PC-9 (cell line): ENCODE results near the gene NMRK2. TPM values are rescaled to one million over a fixed set of nuclear protein-coding genes. Genes with fewer than 3 reads are reported as not detected.

Experiments used
- BruUV-seq: library from RNA; stranded (reverse); fragments of 400-500 nt; replicated peaks from 2 replicates; lab custom pipeline; 2021; lab: Mats Ljungman, UMichigan
- CTCF ChIA-PET: fragments of 300-600 bp; sonication (Branson Sonifier 250); formaldehyde crosslinking; loops from one replicate; lab custom pipeline; 2022; ENCODE audit warnings: antibody characterized with exemption; lab: Charles Lee
- POLR2A ChIA-PET: fragments of 300-600 bp; sonication (Branson Sonifier 250); formaldehyde crosslinking; loops from one replicate; lab custom pipeline; 2022; ENCODE audit warnings: antibody characterized with exemption; ENCODE audit not compliant: unreplicated experiment; lab: Charles Lee
- DNase-seq, 2 experiments: peaks; one replicate each; pipeline versions ENCODE4 v3.0.0 to v3.0.0-alpha.2; 2015 to 2022; ENCODE audit warnings: mixed read lengths in 1 of 2
- H2AFZ ChIP-seq: fragments of 200-600 bp; sonication (generic); 2 replicates; pipeline ENCODE4 v1.8.1; 2017; ENCODE audit warnings: antibody characterized with exemption
- H3F3A ChIP-seq: fragments of 200-600 bp; sonication (generic); 2 replicates; pipeline ENCODE4 v1.8.1; 2017; ENCODE audit warnings: antibody characterized with exemption, mild to moderate bottlenecking, low read depth; ENCODE audit not compliant: insufficient read depth
- H3K27ac ChIP-seq: fragments of 200-600 bp; sonication (generic); 2 replicates; pipeline ENCODE4 v1.6.1; 2016; ENCODE audit warnings: mixed run types
- H3K27me3 ChIP-seq: fragments of 200-600 bp; sonication (generic); 2 replicates; pipeline ENCODE4 v1.6.1; 2016; ENCODE audit warnings: low read depth, mixed run types; ENCODE audit not compliant: insufficient read depth
- H3K36me3 ChIP-seq: fragments of 200-600 bp; sonication (generic); 2 replicates; pipeline ENCODE4 v1.6.1; 2016; ENCODE audit warnings: low read depth, mixed run types
- H3K4me1 ChIP-seq: fragments of 200-600 bp; sonication (generic); replicated peaks from 2 replicates; pipeline ENCODE4 v1.6.1; 2016; ENCODE audit warnings: mixed run types; ENCODE audit not compliant: insufficient read depth
- H3K4me2 ChIP-seq: fragments of 200-600 bp; sonication (generic); 2 replicates; pipeline ENCODE4 v1.6.1; 2017; ENCODE audit warnings: mixed run types
- H3K4me3 ChIP-seq: fragments of 200-600 bp; sonication (generic); 2 replicates; pipeline ENCODE4 v1.6.1; 2016; ENCODE audit warnings: mixed run types
- H3K79me2 ChIP-seq: fragments of 200-600 bp; sonication (generic); 2 replicates; pipeline ENCODE4 v1.6.1; 2017; ENCODE audit warnings: low read depth, mixed run types
- H3K9me2 ChIP-seq: fragments of 200-600 bp; sonication (generic); 2 replicates; pipeline ENCODE4 v1.8.1; 2017; ENCODE audit warnings: mild to moderate bottlenecking; ENCODE audit not compliant: insufficient read depth
- H3K9me3 ChIP-seq: fragments of 200-600 bp; sonication (generic); 2 replicates; pipeline ENCODE4 v1.8.1; 2016; ENCODE audit warnings: low read depth; ENCODE audit not compliant: insufficient read depth
- H4K20me1 ChIP-seq: fragments of 200-600 bp; sonication (generic); 2 replicates; pipeline ENCODE4 v1.8.1; 2017; ENCODE audit not compliant: insufficient read depth
- EZH2 ChIP-seq: fragments of 200-600 bp; sonication (generic); IDR thresholded peaks from 2 replicates; pipeline ENCODE4 v1.8.0; 2017; ENCODE audit warnings: antibody characterized with exemption, low read depth
- intact Hi-C: fragments of 100-400 bp; cut with micrococcal nuclease; formaldehyde crosslinking; loops from one replicate; pipeline ENCODE4 v1.10.0; 2022; ENCODE audit not compliant: unreplicated experiment
- total RNA-seq: library from RNA; stranded (reverse); gene quantifications from 2 replicates; pipeline ENCODE4 v1.2.3, GENCODE V29; 2021
- TF ChIP-seq, protein P1 (sequence below): fragments of 200-600 bp; sonication (generic); conservative IDR thresholded peaks from 2 replicates; pipeline ENCODE4 v1.6.1; 2017; ENCODE audit warnings: mixed run types, antibody characterized with exemption, mild to moderate bottlenecking, moderate library complexity

NMRK2 gene
- total RNA-seq, 1 experiment from 2014 or later = not detected

DNA sequence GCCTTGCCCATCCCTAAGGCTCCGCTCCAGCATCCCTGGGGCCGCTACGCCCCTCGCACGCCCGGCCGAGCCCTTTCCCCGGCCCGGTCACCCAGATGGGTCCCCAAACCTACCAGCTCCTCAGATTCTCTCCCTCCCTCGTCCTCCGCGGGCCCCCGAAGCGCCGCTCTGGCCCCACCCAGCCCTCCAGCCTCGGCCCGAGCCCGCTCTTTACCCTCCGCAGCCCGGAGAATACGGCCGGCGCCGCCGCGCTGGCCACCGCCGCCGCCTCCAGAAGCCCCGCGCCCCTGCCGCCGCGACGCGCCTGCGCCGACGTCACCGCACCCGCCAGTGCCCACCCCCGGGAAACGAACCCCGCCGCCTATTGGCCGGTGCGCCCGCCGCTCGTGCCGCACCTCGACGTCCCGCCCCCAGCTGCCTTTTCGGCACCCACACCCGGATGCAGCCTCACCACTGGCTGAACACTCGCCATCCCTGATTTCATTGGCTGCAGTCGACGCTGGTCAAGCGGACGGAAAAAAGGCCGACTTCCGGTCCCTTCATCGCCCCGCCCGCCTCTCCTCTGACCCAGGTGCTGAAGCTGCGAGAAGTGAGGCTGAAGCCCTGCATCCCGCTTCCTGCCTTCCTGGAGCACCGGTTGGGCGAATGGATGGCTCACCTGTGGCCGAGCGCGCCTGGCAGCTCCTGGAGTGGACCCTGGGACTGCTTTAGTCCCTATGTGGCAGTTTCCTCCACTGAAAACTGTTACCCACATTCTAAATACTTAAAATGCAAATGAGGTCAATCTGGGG, 38.1 kb downstream of the NMRK2 start, which contains the start of gene DAPK3:
Gene DAPK3, minus strand, starts transcription at position 292 of the 791 bp plus-strand sequence. CDS start 1,364 bp downstream, outside the sequence.
- intact Hi-C loops = no loop called here
- peak within 1 kb of the TSS; percentile 81 for H3K4me3 ChIP-seq

GRCh38 chr19:3975144-3975543, 42.3 kb downstream of the NMRK2 start:
- DNase-seq = no peak
- H3K9me2 ChIP-seq = no peaks in the 10 kb centered on the region
- H3K4me3 ChIP-seq = no peak overlapping the region
- CTCF ChIA-PET = no interaction called here
- H4K20me1 ChIP-seq = peaks cover 58% of the 10 kb centered on the region
- peaks cover 63% of the 10 kb centered on the region for H3F3A ChIP-seq
- no peaks in the 10 kb centered on the region for H3K9me3 ChIP-seq
- BruUV-seq = no TSS peak
- H3K27ac ChIP-seq = no peak overlapping the region
- no peaks in the 10 kb centered on the region for H3K4me1 ChIP-seq
- no peak overlapping the region for H2AFZ ChIP-seq
- intact Hi-C loops = no loop called here
- H3K79me2 ChIP-seq = peaks cover 32% of the 10 kb centered on the region
- no peaks in the 10 kb centered on the region for H3K27me3 ChIP-seq
- POLR2A ChIA-PET = no interaction called here
- H3K4me2 ChIP-seq = no peak overlapping the region
- H3K36me3 ChIP-seq = peaks cover 11% of the 10 kb centered on the region
- TF ChIP-seq, protein P1, sequence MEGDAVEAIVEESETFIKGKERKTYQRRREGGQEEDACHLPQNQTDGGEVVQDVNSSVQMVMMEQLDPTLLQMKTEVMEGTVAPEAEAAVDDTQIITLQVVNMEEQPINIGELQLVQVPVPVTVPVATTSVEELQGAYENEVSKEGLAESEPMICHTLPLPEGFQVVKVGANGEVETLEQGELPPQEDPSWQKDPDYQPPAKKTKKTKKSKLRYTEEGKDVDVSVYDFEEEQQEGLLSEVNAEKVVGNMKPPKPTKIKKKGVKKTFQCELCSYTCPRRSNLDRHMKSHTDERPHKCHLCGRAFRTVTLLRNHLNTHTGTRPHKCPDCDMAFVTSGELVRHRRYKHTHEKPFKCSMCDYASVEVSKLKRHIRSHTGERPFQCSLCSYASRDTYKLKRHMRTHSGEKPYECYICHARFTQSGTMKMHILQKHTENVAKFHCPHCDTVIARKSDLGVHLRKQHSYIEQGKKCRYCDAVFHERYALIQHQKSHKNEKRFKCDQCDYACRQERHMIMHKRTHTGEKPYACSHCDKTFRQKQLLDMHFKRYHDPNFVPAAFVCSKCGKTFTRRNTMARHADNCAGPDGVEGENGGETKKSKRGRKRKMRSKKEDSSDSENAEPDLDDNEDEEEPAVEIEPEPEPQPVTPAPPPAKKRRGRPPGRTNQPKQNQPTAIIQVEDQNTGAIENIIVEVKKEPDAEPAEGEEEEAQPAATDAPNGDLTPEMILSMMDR = no peak

More for the DNA sequence above, 38.1 kb downstream of the NMRK2 start, which contains the start of gene DAPK3:
- no peak within 1 kb of the TSS for H2AFZ ChIP-seq
- H3K27me3 ChIP-seq = no peaks in the 10 kb centered on the region
- H3K27ac ChIP-seq = peak within 1 kb of the TSS; percentile 90
- no peaks in the 10 kb centered on the region for H3K9me2 ChIP-seq
- H3K9me3 ChIP-seq = no peaks in the 10 kb centered on the region
- peaks cover 49% of the 10 kb centered on the region; the same call in 1 of the 2 replicates for H3F3A ChIP-seq
- H3K4me2 ChIP-seq = peak within 1 kb of the TSS; percentile 95
- H4K20me1 ChIP-seq = peaks cover 39% of the 10 kb centered on the region
- 0 out of 2 replicates have a peak, but pooled peaks cover 10% of the 10 kb centered on the region for H3K36me3 ChIP-seq
- ChIA-PET POLR2A (interaction anchor here (0.5 to 0.7 kb wide), 4 partner anchors 14 to 366 kb away, joined by 3 to 7 read pairs (median 4); partner anchors contain the start of gene EEF2), CTCF (interaction anchor here (0.6 to 1.2 kb wide), 2 partner anchors 169 to 406 kb away, joined by 4 to 10 read pairs; no protein-coding TSS in a partner anchor)
- DNase-seq = peak; percentile 89 to 95
- BruUV-seq = no TSS peak
- peaks cover 32% of the 10 kb centered on the region for H3K79me2 ChIP-seq
- TF ChIP-seq, protein P1 = no peak
- TF ChIP-seq EZH2 = no peak
- H3K4me1 ChIP-seq = peaks cover 20% of the 10 kb centered on the region

GRCh38 chr19:3975637-3976087, 42.8 kb downstream of the NMRK2 start:
- H3K4me3 ChIP-seq = no peak overlapping the region
- H2AFZ ChIP-seq = no peak overlapping the region
- no peaks in the 10 kb centered on the region for H3K9me3 ChIP-seq
- H3K36me3 ChIP-seq = peaks cover 14% of the 10 kb centered on the region
- CTCF ChIA-PET = no interaction called here
- no peak overlapping the region for H3K27ac ChIP-seq
- no peak for DNase-seq
- no peaks in the 10 kb centered on the region for H3K9me2 ChIP-seq
- no TSS peak for BruUV-seq
- H3F3A ChIP-seq = peaks cover 68% of the 10 kb centered on the region
- H3K79me2 ChIP-seq = peaks cover 32% of the 10 kb centered on the region
- POLR2A ChIA-PET = no interaction called here
- no peak for TF ChIP-seq EZH2
- TF ChIP-seq, protein P1 = no peak
- H4K20me1 ChIP-seq = peaks cover 63% of the 10 kb centered on the region
- no peak overlapping the region for H3K4me2 ChIP-seq
- no peaks in the 10 kb centered on the region for H3K4me1 ChIP-seq
- intact Hi-C loops = no loop called here
- no peaks in the 10 kb centered on the region for H3K27me3 ChIP-seq
